Adrenal gland (tissue), 5 donors: ENCODE results near the gene DRD5.

Experiments used
- CTCF ChIP-seq, 6 experiments: fragments of 450-650 bp in 4 of 6; fragments of 200-600 bp in 2 of 6; sonication (generic) in 1 of 6; IDR thresholded peaks; 1 replicate in 5 of 6; 2 replicates in 1 of 6; pipeline versions ENCODE4 v1.5.1 to v1.8.0; 2016 to 2021; ENCODE audit warnings: antibody characterized with exemption in 6 of 6, mild to moderate bottlenecking in 2 of 6, moderate library complexity in 1 of 6
- POLR2A ChIP-seq, 2 donors: fragments of 450-650 bp; IDR thresholded peaks; one replicate each; pipeline ENCODE4 v1.6.1; 2017; ENCODE audit warnings: antibody characterized with exemption in 2 of 2, mild to moderate bottlenecking in 2 of 2, moderate library complexity in 1 of 2
- donor health status: DM: no; HTN: no; CAD: no.

DNA sequence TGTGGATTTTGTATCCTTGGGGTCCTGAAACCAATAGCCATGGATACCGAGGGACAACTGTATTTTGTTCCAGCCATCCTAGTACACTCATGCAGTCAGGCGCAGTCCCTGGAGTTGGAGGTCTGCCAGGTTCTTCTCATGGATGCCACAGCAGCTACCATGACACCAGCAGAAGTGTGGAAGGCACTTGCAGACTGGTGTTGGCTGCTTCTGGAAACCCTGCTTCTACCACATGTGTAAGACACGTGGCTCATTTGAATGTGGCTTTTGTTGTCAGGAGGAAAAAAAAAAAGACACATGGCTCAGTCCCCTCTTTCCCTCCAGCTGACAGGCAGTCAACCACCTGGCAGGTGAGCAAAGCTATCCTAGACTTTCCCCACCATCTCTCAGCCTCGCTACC, 19.4 kb downstream of the DRD5 start:
- TF ChIP-seq CTCF (IDR thresholded peaks at IDR 0.05): no peak
- TF ChIP-seq POLR2A (IDR thresholded peaks at IDR 0.05): no peak
